ENCODE measurements around the gene MACROD2.

Gene MACROD2

DNA sequence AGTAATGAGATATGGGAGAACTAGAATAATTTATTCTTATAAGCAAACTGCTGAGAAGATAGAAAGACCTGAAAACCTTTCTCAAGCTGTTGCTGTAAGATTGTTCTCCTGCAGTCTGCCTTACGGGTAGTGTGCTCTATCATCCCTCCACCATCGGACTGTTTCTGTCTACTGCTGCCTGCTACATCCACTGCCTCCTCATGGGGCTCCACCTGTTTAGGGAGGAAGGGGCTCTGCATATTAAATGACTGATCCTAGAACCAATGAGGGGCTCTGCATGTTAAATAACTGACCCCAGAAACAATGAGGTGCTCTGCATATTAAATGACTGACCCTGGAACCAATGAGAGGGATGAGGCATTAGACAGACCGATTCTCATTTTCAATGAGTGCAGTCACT is 1923.3 kb downstream of the MACROD2 start:
- DNase-seq (ENCODE audit: low read depth) = no peak

DNA sequence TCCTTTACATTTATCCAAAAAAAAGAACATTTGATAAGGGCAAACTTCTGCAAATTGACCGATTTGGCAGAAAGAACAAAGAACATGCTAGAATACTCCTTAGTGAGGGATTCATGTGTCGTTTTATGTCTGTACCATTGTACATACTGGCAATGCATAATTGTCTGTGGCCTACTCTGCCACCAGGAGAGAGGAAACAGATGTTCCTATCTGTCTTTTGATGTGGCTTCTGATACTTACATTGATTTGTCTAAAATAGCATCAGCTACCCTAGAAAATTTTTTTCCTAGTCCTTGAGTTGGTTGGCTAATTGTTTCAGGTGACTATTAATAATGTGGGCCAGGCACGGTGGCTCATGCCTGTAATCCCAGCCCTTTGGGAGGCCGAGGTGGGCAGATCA is 1923.8 kb downstream of the MACROD2 start:
- DNase-seq (ENCODE audit: low read depth) = no peak

GRCh38 chr20:15921930-15922329 is 1926.6 kb downstream of the MACROD2 start:
- no peak for DNase-seq (ENCODE audit: low read depth)

DNA sequence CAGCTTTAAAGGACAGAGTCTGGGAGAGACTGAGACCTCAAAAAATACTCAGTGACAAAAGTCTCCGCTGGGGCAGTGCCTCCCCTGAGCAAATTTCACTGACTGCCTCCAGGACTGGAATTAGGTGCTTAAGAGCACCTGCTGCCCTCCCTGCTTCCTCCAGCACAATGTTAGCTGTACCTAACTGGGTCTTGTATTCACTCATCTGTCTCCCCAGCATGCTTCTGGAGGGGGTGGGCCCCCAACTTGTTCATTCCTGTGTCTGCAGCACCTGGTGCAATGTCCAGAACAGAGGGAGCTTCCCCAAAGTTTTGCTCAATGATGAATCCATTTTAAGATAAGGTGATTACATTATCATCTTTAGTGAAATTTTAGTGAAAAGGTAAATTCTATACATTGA is 1927.2 kb downstream of the MACROD2 start:
- no peak for DNase-seq (ENCODE audit: low read depth)

DNA sequence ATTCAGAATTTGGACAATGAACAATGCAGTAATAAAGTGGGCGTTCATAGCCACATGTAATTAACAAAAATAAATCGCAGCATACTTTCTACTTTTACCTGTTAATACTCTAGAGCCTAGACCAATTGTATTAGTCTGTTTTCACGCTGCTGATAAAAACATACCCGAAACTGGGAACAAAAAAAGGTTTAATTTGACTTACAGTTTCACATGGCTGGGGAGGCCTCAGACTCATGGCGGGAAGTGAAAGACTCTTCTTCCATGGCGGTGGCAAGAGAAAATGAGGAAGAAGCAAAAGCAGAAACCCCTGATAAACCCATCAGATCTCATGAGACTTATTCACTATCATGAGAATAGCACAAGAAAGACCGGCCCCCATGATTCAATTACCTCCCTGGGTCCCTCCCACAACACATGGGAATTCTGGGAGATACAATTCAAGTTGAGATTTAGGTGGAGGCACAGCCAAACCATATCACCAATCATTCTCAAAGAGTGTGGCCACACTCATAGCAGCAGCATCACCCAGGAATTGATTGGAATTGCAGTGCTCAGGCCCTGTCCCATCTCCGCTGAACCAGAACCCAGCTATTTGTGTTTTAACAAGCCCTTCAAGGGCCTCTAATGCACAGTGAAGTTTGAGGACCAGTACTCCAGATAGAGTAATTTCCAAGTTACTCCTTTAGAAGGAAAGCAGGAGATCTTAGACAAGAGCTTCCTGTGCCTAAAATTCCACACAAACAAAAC is 1927.9 kb downstream of the MACROD2 start:
- no peak for DNase-seq (ENCODE audit: low read depth)

DNA sequence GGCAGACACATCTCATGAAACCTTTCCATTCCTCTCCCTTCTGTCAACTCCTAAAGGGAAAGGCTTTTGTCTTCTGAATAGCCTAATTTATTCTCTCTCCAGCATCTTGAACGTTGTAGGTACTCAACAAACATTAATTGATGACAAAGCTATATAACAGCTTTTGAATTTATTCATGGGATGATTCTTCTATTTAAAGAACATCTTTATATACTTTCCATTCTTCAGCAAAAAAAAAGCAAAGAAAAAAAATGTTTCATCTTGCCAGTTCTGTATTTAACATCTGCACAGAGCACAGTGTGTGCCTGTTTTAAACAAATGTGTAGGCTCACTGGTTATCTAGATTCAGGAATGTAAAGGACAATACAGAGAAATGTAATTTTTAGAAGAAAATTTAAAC is 1929.2 kb downstream of the MACROD2 start:
- no peak for DNase-seq (ENCODE audit: low read depth)

GRCh38 chr20:15925376-15925775 is 1930.1 kb downstream of the MACROD2 start:
- no peak for DNase-seq (ENCODE audit: low read depth)

- DNase-seq (ENCODE audit: low read depth) = no peak
Measured at GRCh38 chr20:15927893-15928650, 1932.8 kb downstream of the MACROD2 start.

- no peak for DNase-seq (ENCODE audit: low read depth)
Measured at GRCh38 chr20:15928946-15929345, 1933.6 kb downstream of the MACROD2 start.

DNA sequence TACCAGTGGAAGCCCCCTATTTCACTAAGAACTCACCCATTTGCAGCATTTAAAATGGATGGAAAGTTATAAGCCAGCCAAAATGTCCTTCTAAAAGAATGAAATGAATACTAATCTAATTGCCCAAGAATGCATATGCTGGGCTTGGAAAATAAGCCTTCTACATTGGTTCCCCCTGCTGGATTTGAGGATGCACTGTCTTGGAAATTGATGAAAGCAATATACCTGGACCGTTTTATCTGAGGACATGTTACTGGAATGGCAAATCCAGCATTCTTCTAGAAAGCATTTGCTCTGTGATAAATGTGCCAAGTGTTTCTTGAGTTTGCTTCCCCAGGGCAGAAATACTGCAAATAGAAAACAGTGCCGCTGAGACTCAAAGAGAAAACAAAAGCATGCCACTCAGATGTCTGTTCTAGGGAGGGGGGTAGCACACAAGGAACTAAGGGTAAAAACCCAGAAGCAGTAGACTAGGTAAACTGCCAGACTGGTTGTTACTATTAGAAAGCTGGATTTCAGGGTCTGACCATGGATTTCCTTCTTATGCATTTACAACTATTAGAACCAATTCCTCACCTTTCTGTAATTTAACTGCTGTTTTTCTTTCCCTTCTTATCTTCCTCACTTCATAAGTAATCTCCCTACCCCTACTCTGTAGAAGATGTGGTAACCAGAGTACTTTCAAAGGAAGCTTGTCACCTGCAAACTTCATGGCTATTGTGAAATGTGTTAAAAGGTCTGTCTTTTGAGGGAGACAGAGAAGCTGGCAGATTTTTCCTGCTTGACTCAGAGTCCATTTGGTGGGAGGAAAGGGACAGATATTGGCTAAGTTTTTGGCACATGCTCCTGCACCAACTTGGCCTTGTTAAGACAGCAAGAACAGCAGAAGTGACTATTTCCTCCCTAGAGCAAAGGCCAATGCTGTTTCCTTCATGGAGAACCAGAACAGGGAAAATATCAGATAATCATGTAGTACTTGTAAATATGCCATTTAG is 1935.3 kb downstream of the MACROD2 start:
- no peak for DNase-seq (ENCODE audit: low read depth)

- no peak for DNase-seq (ENCODE audit: low read depth)
Measured at GRCh38 chr20:15931897-15932296, 1936.6 kb downstream of the MACROD2 start.

DNA sequence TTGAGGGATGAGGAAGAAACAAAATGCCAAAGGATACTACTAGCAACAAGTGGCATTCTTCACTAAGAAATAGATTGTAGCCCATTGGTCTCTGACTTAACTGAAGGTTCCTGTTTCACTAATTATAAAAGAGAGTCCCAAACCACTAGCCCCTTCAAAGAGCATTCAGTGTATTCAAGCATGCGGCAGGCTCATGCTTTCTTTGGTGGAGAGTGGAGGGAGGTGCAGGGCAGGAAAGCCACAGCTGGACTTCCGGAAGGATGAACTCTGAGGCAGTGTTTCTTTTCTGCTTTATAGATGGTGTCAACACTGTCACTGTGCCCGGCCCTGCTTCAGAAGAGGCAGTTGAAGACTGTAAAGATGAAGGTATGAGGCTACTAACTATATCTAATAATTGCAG is 1941.9 kb downstream of the MACROD2 start:
- DNase-seq (ENCODE audit: low read depth) = no peak

- no peak for DNase-seq (ENCODE audit: low read depth)
Measured at GRCh38 chr20:15938847-15939246, 1943.5 kb downstream of the MACROD2 start.

- DNase-seq (ENCODE audit: low read depth) = no peak
Measured at GRCh38 chr20:15940127-15940526, 1944.8 kb downstream of the MACROD2 start.

GRCh38 chr20:15942130-15942529 is 1946.8 kb downstream of the MACROD2 start:
- no peak for DNase-seq (ENCODE audit: low read depth)

GRCh38 chr20:15945289-15945688 is 1950.0 kb downstream of the MACROD2 start:
- DNase-seq (ENCODE audit: low read depth) = no peak

DNA sequence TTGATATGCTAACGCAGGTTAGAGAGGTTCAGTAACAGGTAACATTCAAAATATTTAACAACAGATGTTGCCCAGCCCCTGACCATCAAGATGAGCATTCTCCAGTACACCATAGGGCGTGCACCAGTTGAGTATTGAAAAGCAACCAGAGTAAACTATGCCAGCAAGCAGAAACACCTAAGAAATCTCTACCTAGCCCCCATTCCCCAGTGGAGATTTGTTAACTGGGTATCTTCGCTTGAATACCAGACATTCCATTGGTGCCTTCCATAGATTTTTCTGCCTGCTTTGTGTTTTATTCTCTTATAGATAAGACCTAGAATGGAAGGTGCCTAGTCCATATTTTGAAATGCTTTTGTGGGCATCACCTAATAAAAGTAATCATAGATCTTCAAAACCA is 1954.1 kb downstream of the MACROD2 start:
- DNase-seq (ENCODE audit: low read depth) = no peak

DNA sequence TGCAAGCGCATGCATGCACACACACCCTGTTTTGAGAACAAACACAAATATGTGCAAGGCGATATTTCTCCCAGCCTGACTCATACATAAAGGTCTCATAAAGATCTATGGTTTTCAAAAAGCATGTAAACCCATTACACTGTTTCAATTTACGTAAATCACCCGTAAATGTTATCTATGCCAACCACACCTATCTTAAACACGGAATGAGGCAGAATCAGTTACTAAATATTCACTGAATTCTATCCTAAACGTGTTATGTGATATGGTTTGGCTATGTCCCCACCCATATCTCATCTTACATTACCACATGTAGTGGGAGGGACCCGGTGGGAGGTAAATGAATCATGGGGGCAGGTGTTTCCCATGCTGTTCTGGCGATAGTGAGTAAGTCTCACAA is 1956.3 kb downstream of the MACROD2 start:
- no peak for DNase-seq (ENCODE audit: low read depth)

DNA sequence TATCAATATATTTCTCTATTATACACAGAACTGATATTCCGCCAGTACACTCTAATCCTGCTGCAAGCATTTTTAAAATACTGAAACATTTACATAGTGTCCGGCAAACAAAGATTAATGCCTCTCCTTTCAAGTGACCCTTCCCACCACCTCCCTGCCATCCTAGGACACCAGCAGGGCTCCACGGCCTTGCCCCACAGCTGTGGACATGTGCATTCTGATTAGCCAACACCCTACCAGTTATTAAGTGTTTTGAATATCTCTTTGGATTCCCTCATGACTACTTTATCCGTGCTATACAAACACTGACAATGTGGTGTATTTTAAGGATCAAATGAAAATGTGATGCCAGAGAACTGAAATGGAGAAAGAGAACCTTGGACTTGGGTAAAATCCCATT is 1962.8 kb downstream of the MACROD2 start:
- no peak for DNase-seq (ENCODE audit: low read depth)

DNA sequence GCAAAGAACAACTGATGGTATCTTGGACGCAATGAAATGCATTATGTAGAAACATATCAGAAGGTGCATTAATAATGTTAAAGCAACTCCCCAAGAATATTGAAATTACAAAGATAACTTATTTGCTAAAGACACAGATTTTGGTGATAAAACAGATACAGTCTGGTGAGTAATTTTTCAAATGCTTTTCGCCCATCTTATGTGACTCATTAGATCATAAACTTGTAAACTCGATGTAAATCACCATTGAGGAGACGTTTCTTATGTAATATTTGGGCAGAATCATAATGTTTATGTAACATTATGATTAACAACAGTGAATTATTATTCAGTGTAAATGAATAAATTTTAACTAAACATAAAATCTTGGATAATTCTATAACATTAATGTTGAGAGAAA is 1969.8 kb downstream of the MACROD2 start:
- DNase-seq (ENCODE audit: low read depth) = no peak

DNA sequence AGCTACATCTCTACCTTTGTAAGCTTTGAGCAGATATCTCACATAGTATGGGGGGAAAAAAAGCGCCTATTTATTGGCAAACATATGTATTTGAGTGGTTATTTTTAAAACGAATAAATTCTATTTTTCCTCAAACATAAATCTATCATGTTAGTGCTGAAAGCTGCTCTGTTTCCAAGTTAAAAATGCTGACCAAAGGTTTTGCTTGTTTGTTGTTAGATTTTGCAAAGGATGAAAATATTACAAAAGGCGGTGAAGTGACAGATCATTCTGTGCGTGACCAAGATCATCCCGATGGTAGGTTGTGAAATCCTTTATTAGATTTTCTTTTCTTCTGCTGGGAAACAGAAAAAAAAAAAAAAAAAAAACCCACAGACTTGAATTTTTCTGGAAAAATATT is 1972.0 kb downstream of the MACROD2 start:
- DNase-seq (ENCODE audit: low read depth) = no peak

- no peak for DNase-seq (ENCODE audit: low read depth)
Measured at GRCh38 chr20:15976047-15976736, 1980.9 kb downstream of the MACROD2 start.

All from activated T-helper 1 cell treated with Interleukin-2 at 50 U/mL for 16 hours (primary cell).